ENCODE measurements around the gene ZFYVE21. TPM values are rescaled to one million over a fixed set of nuclear protein-coding genes. Genes with fewer than 3 reads are reported as not detected.

Gene ZFYVE21
- total RNA-seq, 1 experiment from 2014 or later, result 47.2 TPM

- no peak overlapping the region for H3K4me3 ChIP-seq (ENCODE audit: low read length)
- TF ChIP-seq EZH2 (IDR thresholded peaks at IDR 0.05; ENCODE audit: low read length, unreplicated experiment) (no peak), CTCF (conservative IDR thresholded peaks at IDR 0.05; ENCODE audit: low read depth, low read length) (no peak), EZH2phosphoT487 (IDR thresholded peaks at IDR 0.05; ENCODE audit: borderline replicate concordance, low read length) (no peak)
- intact Hi-C loops (cut with micrococcal nuclease), result no loop called here
- no peaks in the 10 kb centered on the region for H3K79me2 ChIP-seq (ENCODE audit: low read length)
- ChIA-PET CTCF (interaction anchor here (0.6 kb wide), 1 partner anchor 106 kb away, joined by 3 read pairs; no protein-coding TSS in a partner anchor), POLR2A (ENCODE audit: unreplicated experiment) (no interaction called here)
- H3F3A ChIP-seq (ENCODE audit: low read length, unreplicated experiment), result no peaks in the 10 kb centered on the region
- H2AFZ ChIP-seq (ENCODE audit: low read length), result no peak overlapping the region
- peaks cover 11% of the 10 kb centered on the region; the same call in 1 of the 2 replicates for H3K36me3 ChIP-seq (ENCODE audit: low read depth, low read length)
- H3K9me2 ChIP-seq (replicated peaks; ENCODE audit: low read length), result no peaks in the 10 kb centered on the region
- H3K9ac ChIP-seq (ENCODE audit: low read length), result no peak overlapping the region
- no peaks in the 10 kb centered on the region for H3K27me3 ChIP-seq (ENCODE audit: low read length)
- BruUV-seq (replicated peaks), result TSS peak; percentile 21
- no peaks in the 10 kb centered on the region; the same call in 1 of the 2 replicates for H3K4me1 ChIP-seq (ENCODE audit: insufficient read depth, low read length)
- H3K27ac ChIP-seq (ENCODE audit: low read length), result no peak overlapping the region
- DNase-seq (no peak), ATAC-seq (no peak)
- H3K9me3 ChIP-seq (ENCODE audit: low read length), result no peaks in the 10 kb centered on the region
- H3K4me2 ChIP-seq (ENCODE audit: low read length), result no peak overlapping the region
- no peaks in the 10 kb centered on the region for H4K20me1 ChIP-seq (ENCODE audit: low read length)
Observed at GRCh38 chr14:103741876-103742275, 26.3 kb downstream of the ZFYVE21 start.

GRCh38 chr14:103742499-103743255 lies 27.1 kb downstream of the ZFYVE21 start:
- DNase-seq (no peak), ATAC-seq (no peak)
- Histone ChIP-seq H3K79me2 (ENCODE audit: low read length) (no peaks in the 10 kb centered on the region), H3K4me3 (ENCODE audit: low read length) (no peak overlapping the region), H3K9ac (ENCODE audit: low read length) (no peak overlapping the region), H3K4me2 (ENCODE audit: low read length) (no peak overlapping the region), H4K20me1 (ENCODE audit: low read length) (no peaks in the 10 kb centered on the region), H3F3A (ENCODE audit: low read length, unreplicated experiment) (no peaks in the 10 kb centered on the region), H2AFZ (ENCODE audit: low read length) (no peak overlapping the region), H3K36me3 (ENCODE audit: low read depth, low read length) (peaks cover 9% of the 10 kb centered on the region; the same call in 1 of the 2 replicates), H3K4me1 (ENCODE audit: insufficient read depth, low read length) (no peaks in the 10 kb centered on the region; the same call in 1 of the 2 replicates), H3K9me3 (ENCODE audit: low read length) (no peaks in the 10 kb centered on the region), H3K27ac (ENCODE audit: low read length) (no peak overlapping the region), H3K9me2 (replicated peaks; ENCODE audit: low read length) (no peaks in the 10 kb centered on the region), H3K27me3 (ENCODE audit: low read length) (no peaks in the 10 kb centered on the region)
- BruUV-seq (replicated peaks), result no TSS peak
- CTCF ChIA-PET, result no interaction called here
- TF ChIP-seq EZH2phosphoT487 (IDR thresholded peaks at IDR 0.05; ENCODE audit: borderline replicate concordance, low read length) (no peak), EZH2 (IDR thresholded peaks at IDR 0.05; ENCODE audit: low read length, unreplicated experiment) (no peak), CTCF (conservative IDR thresholded peaks at IDR 0.05; ENCODE audit: low read depth, low read length) (no peak)
- POLR2A ChIA-PET (ENCODE audit: unreplicated experiment), result no interaction called here
- intact Hi-C loops (cut with micrococcal nuclease), result no loop called here

GRCh38 chr14:103743691-103744090 lies 28.1 kb downstream of the ZFYVE21 start:
- Histone ChIP-seq H3K4me3 (ENCODE audit: low read length) (no peak overlapping the region), H3K9me3 (ENCODE audit: low read length) (no peaks in the 10 kb centered on the region), H2AFZ (ENCODE audit: low read length) (no peak overlapping the region), H3F3A (ENCODE audit: low read length, unreplicated experiment) (no peaks in the 10 kb centered on the region), H4K20me1 (ENCODE audit: low read length) (no peaks in the 10 kb centered on the region), H3K9ac (ENCODE audit: low read length) (no peak overlapping the region), H3K27ac (ENCODE audit: low read length) (no peak overlapping the region), H3K36me3 (ENCODE audit: low read depth, low read length) (peaks cover 6% of the 10 kb centered on the region; the same call in 1 of the 2 replicates), H3K27me3 (ENCODE audit: low read length) (no peaks in the 10 kb centered on the region), H3K4me1 (ENCODE audit: insufficient read depth, low read length) (no peaks in the 10 kb centered on the region; the same call in 1 of the 2 replicates), H3K9me2 (replicated peaks; ENCODE audit: low read length) (no peaks in the 10 kb centered on the region), H3K4me2 (ENCODE audit: low read length) (no peak overlapping the region), H3K79me2 (ENCODE audit: low read length) (no peaks in the 10 kb centered on the region)
- no peak for DNase-seq
- intact Hi-C loops (cut with micrococcal nuclease), result no loop called here
- BruUV-seq (replicated peaks), result no TSS peak
- TF ChIP-seq EZH2 (IDR thresholded peaks at IDR 0.05; ENCODE audit: low read length, unreplicated experiment), result no peak
- no peak for TF ChIP-seq CTCF (conservative IDR thresholded peaks at IDR 0.05; ENCODE audit: low read depth, low read length)
- TF ChIP-seq EZH2phosphoT487 (IDR thresholded peaks at IDR 0.05; ENCODE audit: borderline replicate concordance, low read length), result no peak
- CTCF ChIA-PET, result no interaction called here
- ATAC-seq, result no peak
- POLR2A ChIA-PET (ENCODE audit: unreplicated experiment), result no interaction called here

Data from PC-3 (cell line).